Caco-2 (cell line): ENCODE measurements around the gene THRB. TPM values are rescaled to one million over a fixed set of nuclear protein-coding genes. Genes with fewer than 3 reads are reported as not detected.

Experiments
- BruUV-seq: library from RNA; stranded (reverse); fragments of 400-500 nt; replicated peaks from 2 replicates; lab custom pipeline; 2021; lab: Mats Ljungman, UMichigan
- CTCF ChIA-PET: fragments of 300-600 bp; sonication (Branson Sonifier 250); formaldehyde crosslinking; loops from one replicate; lab custom pipeline; 2022; ENCODE audit warnings: antibody characterized with exemption; lab: Charles Lee
- POLR2A ChIA-PET: fragments of 300-600 bp; sonication (Branson Sonifier 250); formaldehyde crosslinking; loops from one replicate; lab custom pipeline; 2022; ENCODE audit warnings: antibody characterized with exemption; lab: Charles Lee
- DNase-seq, 2 experiments: peaks; one replicate each; pipeline versions ENCODE4 v3.0.0 to v3.0.0-alpha.2; 2020 to 2022
- H3K27me3 ChIP-seq: replicated peaks from 2 replicates; pipeline ENCODE4 v1.6.0; 2011; ENCODE audit warnings: low read length; ENCODE audit not compliant: control insufficient read depth, insufficient read depth
- H3K36me3 ChIP-seq: 2 replicates; pipeline ENCODE4 v1.5.1; 2011; ENCODE audit warnings: low read length; ENCODE audit not compliant: control insufficient read depth, insufficient read depth
- H3K4me1 ChIP-seq: fragments of 250-450 bp; sonication (Bioruptor Pico); 2 replicates; pipeline ENCODE4 v1.5.1; 2020; ENCODE audit warnings: mild to moderate bottlenecking
- H3K4me3 ChIP-seq: 2 replicates; pipeline ENCODE4 v1.5.1; 2011; ENCODE audit warnings: low read depth, mild to moderate bottlenecking, control low read depth, low read length
- H3K9me3 ChIP-seq: fragments of 250-450 bp; sonication (Bioruptor Pico); 2 replicates; pipeline ENCODE4 v1.5.1; 2020; ENCODE audit warnings: mild to moderate bottlenecking, moderate library complexity
- H3K27ac Mint-ChIP-seq: one replicate; pipeline ENCODE4 v1.8.0; 2022; ENCODE audit warnings: mixed read lengths; ENCODE audit not compliant: unreplicated experiment
- H3K27me3 Mint-ChIP-seq: one replicate; pipeline ENCODE4 v1.8.0; 2022; ENCODE audit warnings: mixed read lengths; ENCODE audit not compliant: insufficient read depth, unreplicated experiment
- H3K36me3 Mint-ChIP-seq: one replicate; pipeline ENCODE4 v1.8.0; 2022; ENCODE audit warnings: mild to moderate bottlenecking, mixed read lengths; ENCODE audit not compliant: insufficient read depth, unreplicated experiment
- H3K4me1 Mint-ChIP-seq: one replicate; pipeline ENCODE4 v1.8.0; 2022; ENCODE audit warnings: low read depth, mixed read lengths; ENCODE audit not compliant: unreplicated experiment
- H3K4me3 Mint-ChIP-seq: one replicate; pipeline ENCODE4 v1.8.0; 2022; ENCODE audit warnings: mild to moderate bottlenecking, moderate library complexity, mixed read lengths; ENCODE audit not compliant: unreplicated experiment
- H3K9me3 Mint-ChIP-seq: one replicate; pipeline ENCODE4 v1.8.0; 2022; ENCODE audit warnings: mixed read lengths; ENCODE audit not compliant: unreplicated experiment
- intact Hi-C: fragments of 100-400 bp; cut with micrococcal nuclease; formaldehyde crosslinking; loops from one replicate; pipeline ENCODE4 v1.10.0; 2022; ENCODE audit not compliant: unreplicated experiment
- total RNA-seq: library from RNA; stranded (reverse); gene quantifications from 2 replicates; pipeline ENCODE4 v1.2.3, GENCODE V29; 2022
- TF ChIP-seq, protein P1 (sequence below), 2 experiments: fragments of 200-600 bp in 1 of 2; IDR thresholded peaks; 1 replicate in 1 of 2; 2 replicates in 1 of 2; pipeline versions ENCODE4 v1.5.1 to v1.8.0; 2011 to 2022; ENCODE audit warnings: antibody characterized with exemption in 1 of 2, control low read depth in 1 of 2, inconsistent platforms in 1 of 2, low read depth in 1 of 2, low read length in 1 of 2, mild to moderate bottlenecking in 1 of 2, moderate library complexity in 1 of 2; ENCODE audit not compliant: insufficient read depth in 1 of 2, severe bottlenecking in 1 of 2, unreplicated experiment in 1 of 2

THRB gene
- total RNA-seq, 1 experiment from 2014 or later, result 19.4 TPM

DNA sequence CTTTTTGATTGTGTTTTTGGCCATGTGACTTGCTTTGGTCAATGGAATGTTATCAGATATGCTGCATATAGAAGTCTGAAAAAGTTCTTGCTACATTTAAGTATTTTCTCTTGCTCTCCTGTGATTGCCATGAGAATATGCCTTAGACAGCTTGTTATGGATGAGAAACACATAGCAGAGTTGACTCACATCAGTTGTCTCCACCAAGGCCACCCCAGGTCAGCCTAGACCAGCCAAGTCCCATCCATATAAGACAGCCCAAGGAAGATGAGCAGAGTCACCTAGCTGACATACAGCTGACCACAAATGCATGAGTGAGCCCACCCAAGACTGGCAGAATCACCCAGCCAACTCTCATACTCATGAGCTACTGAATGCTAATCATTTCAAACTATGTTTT is 153.0 kb downstream of the THRB start:
- no peaks in the 10 kb centered on the region for H3K27me3 ChIP-seq
- Mint-ChIP-seq H3K36me3 (no peaks in the 10 kb centered on the region), H3K27ac (no peak overlapping the region), H3K9me3 (peaks cover 10% of the 10 kb centered on the region), H3K27me3 (no peaks in the 10 kb centered on the region), H3K4me1 (peaks cover 7% of the 10 kb centered on the region), H3K4me3 (no peak overlapping the region)
- no peaks in the 10 kb centered on the region for H3K9me3 ChIP-seq
- intact Hi-C loops, result no loop called here
- H3K36me3 ChIP-seq, result no peaks in the 10 kb centered on the region
- TF ChIP-seq, protein P1, sequence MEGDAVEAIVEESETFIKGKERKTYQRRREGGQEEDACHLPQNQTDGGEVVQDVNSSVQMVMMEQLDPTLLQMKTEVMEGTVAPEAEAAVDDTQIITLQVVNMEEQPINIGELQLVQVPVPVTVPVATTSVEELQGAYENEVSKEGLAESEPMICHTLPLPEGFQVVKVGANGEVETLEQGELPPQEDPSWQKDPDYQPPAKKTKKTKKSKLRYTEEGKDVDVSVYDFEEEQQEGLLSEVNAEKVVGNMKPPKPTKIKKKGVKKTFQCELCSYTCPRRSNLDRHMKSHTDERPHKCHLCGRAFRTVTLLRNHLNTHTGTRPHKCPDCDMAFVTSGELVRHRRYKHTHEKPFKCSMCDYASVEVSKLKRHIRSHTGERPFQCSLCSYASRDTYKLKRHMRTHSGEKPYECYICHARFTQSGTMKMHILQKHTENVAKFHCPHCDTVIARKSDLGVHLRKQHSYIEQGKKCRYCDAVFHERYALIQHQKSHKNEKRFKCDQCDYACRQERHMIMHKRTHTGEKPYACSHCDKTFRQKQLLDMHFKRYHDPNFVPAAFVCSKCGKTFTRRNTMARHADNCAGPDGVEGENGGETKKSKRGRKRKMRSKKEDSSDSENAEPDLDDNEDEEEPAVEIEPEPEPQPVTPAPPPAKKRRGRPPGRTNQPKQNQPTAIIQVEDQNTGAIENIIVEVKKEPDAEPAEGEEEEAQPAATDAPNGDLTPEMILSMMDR (IDR thresholded peaks at IDR 0.05; ENCODE audit: insufficient read depth in 1 of 2, low read depth in 1 of 2, low read length in 1 of 2, severe bottlenecking in 1 of 2, unreplicated experiment in 1 of 2), result no peak
- BruUV-seq, result no TSS peak
- DNase-seq, result no peak
- POLR2A ChIA-PET, result no interaction called here
- CTCF ChIA-PET, result no interaction called here
- H3K4me1 ChIP-seq, result no peaks in the 10 kb centered on the region
- H3K4me3 ChIP-seq, result no peak overlapping the region

DNA sequence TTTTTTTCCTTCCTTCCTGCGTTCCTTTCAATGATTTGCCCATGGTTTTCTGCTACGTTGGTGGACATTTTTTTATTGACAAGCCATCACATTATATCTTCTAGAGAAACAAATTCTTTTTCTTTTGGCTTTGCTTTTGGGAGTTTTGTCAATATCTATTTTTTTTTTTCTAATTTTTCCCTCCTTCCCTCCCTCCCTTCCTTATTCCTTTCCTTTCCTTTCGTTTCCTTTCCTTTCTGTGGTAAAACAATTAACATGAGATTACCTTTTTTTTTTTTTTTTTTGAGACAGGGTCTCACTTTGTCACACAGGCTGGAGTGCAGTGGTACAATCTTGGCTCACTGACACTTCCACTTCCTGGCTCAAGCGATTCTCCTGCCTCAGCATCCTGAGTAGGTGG is 153.7 kb downstream of the THRB start:
- BruUV-seq, result no TSS peak
- Histone ChIP-seq H3K36me3 (no peaks in the 10 kb centered on the region), H3K4me1 (no peaks in the 10 kb centered on the region), H3K9me3 (no peaks in the 10 kb centered on the region), H3K27me3 (no peaks in the 10 kb centered on the region), H3K4me3 (no peak overlapping the region)
- CTCF ChIA-PET, result no interaction called here
- no peaks in the 10 kb centered on the region for H3K36me3 Mint-ChIP-seq
- H3K4me1 Mint-ChIP-seq, result peaks cover 7% of the 10 kb centered on the region
- intact Hi-C loops, result no loop called here
- DNase-seq, result no peak
- no peak overlapping the region for H3K4me3 Mint-ChIP-seq
- H3K27ac Mint-ChIP-seq, result no peak overlapping the region
- POLR2A ChIA-PET, result no interaction called here
- peaks cover 10% of the 10 kb centered on the region for H3K9me3 Mint-ChIP-seq
- TF ChIP-seq, protein P1 (IDR thresholded peaks at IDR 0.05; ENCODE audit: insufficient read depth in 1 of 2, low read depth in 1 of 2, low read length in 1 of 2, severe bottlenecking in 1 of 2, unreplicated experiment in 1 of 2), result no peak
- H3K27me3 Mint-ChIP-seq, result no peaks in the 10 kb centered on the region

DNA sequence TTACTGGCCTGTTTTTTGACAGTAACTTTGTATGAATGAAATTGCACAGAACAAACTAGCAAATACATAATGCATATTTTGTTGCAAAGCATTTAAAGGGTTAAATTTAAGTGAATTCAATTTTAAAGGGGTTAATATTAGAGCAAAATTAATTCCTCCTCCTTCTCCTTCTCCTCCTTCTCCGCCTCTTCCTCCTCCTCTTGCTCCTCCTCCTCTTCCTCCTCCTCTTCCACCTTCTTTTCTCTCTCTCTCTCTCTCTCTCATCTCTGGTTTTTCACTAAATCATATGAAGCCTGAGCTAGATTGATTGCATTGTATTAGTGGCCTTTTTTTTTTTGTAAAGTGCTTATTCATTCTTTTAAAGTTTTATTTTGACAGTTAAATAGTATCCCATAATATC is 154.5 kb downstream of the THRB start:
- Mint-ChIP-seq H3K4me3 (no peak overlapping the region), H3K27ac (no peak overlapping the region), H3K27me3 (no peaks in the 10 kb centered on the region), H3K36me3 (no peaks in the 10 kb centered on the region), H3K9me3 (peaks cover 10% of the 10 kb centered on the region), H3K4me1 (peaks cover 7% of the 10 kb centered on the region)
- no peaks in the 10 kb centered on the region for H3K36me3 ChIP-seq
- no peaks in the 10 kb centered on the region for H3K9me3 ChIP-seq
- ChIA-PET POLR2A (no interaction called here), CTCF (no interaction called here)
- TF ChIP-seq, protein P1 (IDR thresholded peaks at IDR 0.05; ENCODE audit: insufficient read depth in 1 of 2, low read depth in 1 of 2, low read length in 1 of 2, severe bottlenecking in 1 of 2, unreplicated experiment in 1 of 2), result no peak
- no TSS peak for BruUV-seq
- no peak overlapping the region for H3K4me3 ChIP-seq
- H3K27me3 ChIP-seq, result no peaks in the 10 kb centered on the region
- no peak for DNase-seq
- intact Hi-C loops, result no loop called here
- H3K4me1 ChIP-seq, result no peaks in the 10 kb centered on the region
